Activated CD4-positive, alpha-beta T cell treated with anti-CD3 and anti-CD28 coated beads for 36 hours (primary cell): ENCODE data around the gene KRT34. TPM values are rescaled to one million over a fixed set of nuclear protein-coding genes. Genes with fewer than 3 reads are reported as not detected.
A peak's percentile ranks its signal among the peaks of the same experiment; 100 is the strongest.

Source experiments
- ATAC-seq: fragments of 200-7000 bp; cut with Tn5 transposase; one replicate; pipeline ENCODE4 v1.10.0; 2021; ENCODE audit warnings: mild to moderate bottlenecking, moderate library complexity
- CTCF ChIA-PET: fragments of 350-600 bp; sonication (Branson Sonifier 250); formaldehyde crosslinking; loops from one replicate; lab custom pipeline; 2021; ENCODE audit warnings: antibody characterized with exemption; lab: Charles Lee
- POLR2A ChIA-PET: fragments of 350-600 bp; sonication (Branson Sonifier 250); formaldehyde crosslinking; loops from one replicate; lab custom pipeline; 2021; ENCODE audit warnings: antibody characterized with exemption, inconsistent platforms; lab: Charles Lee
- DNase-seq: peaks from one replicate; pipeline ENCODE4 v3.0.0-alpha.2; 2020
- H3K27ac Mint-ChIP-seq: one replicate; pipeline ENCODE4 v1.8.0; 2021; ENCODE audit warnings: mixed read lengths
- H3K27me3 Mint-ChIP-seq: one replicate; pipeline ENCODE4 v1.8.0; 2021; ENCODE audit warnings: mixed read lengths
- H3K36me3 Mint-ChIP-seq: one replicate; pipeline ENCODE4 v1.8.0; 2021; ENCODE audit warnings: low read depth, mixed read lengths
- H3K4me1 Mint-ChIP-seq: one replicate; pipeline ENCODE4 v1.8.0; 2021; ENCODE audit warnings: mixed read lengths
- H3K4me3 Mint-ChIP-seq: one replicate; pipeline ENCODE4 v1.8.0; 2021; ENCODE audit warnings: mild to moderate bottlenecking, moderate library complexity, mixed read lengths
- H3K9me3 Mint-ChIP-seq: one replicate; pipeline ENCODE4 v1.8.0; 2021; ENCODE audit warnings: low read depth, mixed read lengths
- intact Hi-C, 2 experiments: fragments of 100-400 bp; cut with DNase I in 1 of 2; cut with micrococcal nuclease in 1 of 2; formaldehyde crosslinking; loops; one replicate each; pipeline versions ENCODE4 v1.14.2 to v1.15.1; 2022 to 2024; cut with DNase I, micrococcal nuclease
- total RNA-seq, 2 experiments: library from RNA; stranded (reverse); gene quantifications; one replicate each; pipeline ENCODE4 v1.2.3, GENCODE V29; 2021

The KRT34 gene
- total RNA-seq, 2 experiments from 2014 or later = not detected

GRCh38 chr17:41340934-41341861, 40.9 kb downstream of the KRT34 start:
- Mint-ChIP-seq H3K27me3 (peaks cover 4% of the 10 kb centered on the region), H3K4me3 (no peak overlapping the region), H3K4me1 (peaks cover 57% of the 10 kb centered on the region), H3K9me3 (peaks cover 7% of the 10 kb centered on the region), H3K27ac (peak overlapping the region; percentile 74), H3K36me3 (peaks cover 9% of the 10 kb centered on the region)
- intact Hi-C loops = loop anchor here (1.0 to 10.0 kb wide), 3 partner anchors 62 to 326 kb away; no protein-coding TSS in a partner anchor
- ATAC-seq = peak; percentile 75
- ChIA-PET POLR2A (interaction anchor here (0.6 kb wide), 1 partner anchor 337 kb away, joined by 3 read pairs; no protein-coding TSS in a partner anchor), CTCF (interaction anchor here (0.7 to 3.4 kb wide), 8 partner anchors 8 to 522 kb away, joined by 3 to 8 read pairs (median 3); partner anchors contain the start of gene KRTAP16-1)
- DNase-seq = peak; percentile 76

- ChIA-PET CTCF (interaction anchor here (0.7 to 3.4 kb wide), 5 partner anchors 8 to 158 kb away, joined by 3 to 8 read pairs (median 3); no protein-coding TSS in a partner anchor), POLR2A (no interaction called here)
- intact Hi-C loops = loop anchor here (2.0 to 10.0 kb wide), 2 partner anchors 324 to 326 kb away; no protein-coding TSS in a partner anchor
- Mint-ChIP-seq H3K9me3 (peaks cover 7% of the 10 kb centered on the region), H3K4me1 (peaks cover 63% of the 10 kb centered on the region), H3K36me3 (peaks cover 9% of the 10 kb centered on the region), H3K27ac (no peak overlapping the region), H3K4me3 (no peak overlapping the region), H3K27me3 (peaks cover 4% of the 10 kb centered on the region)
- ATAC-seq (no peak), DNase-seq (no peak)
These were observed 41.6 kb downstream of the KRT34 start for GRCh38 chr17:41340494-41340893.

GRCh38 chr17:41339571-41340172, 42.4 kb downstream of the KRT34 start:
- Mint-ChIP-seq H3K4me3 (no peak overlapping the region), H3K36me3 (peaks cover 9% of the 10 kb centered on the region), H3K27me3 (peaks cover 4% of the 10 kb centered on the region), H3K4me1 (peaks cover 71% of the 10 kb centered on the region), H3K27ac (peak overlapping the region; percentile 24), H3K9me3 (peaks cover 7% of the 10 kb centered on the region)
- ChIA-PET CTCF (interaction anchor here (0.5 to 3.4 kb wide), 5 partner anchors 10 to 252 kb away, joined by 3 to 8 read pairs (median 3); no protein-coding TSS in a partner anchor), POLR2A (no interaction called here)
- intact Hi-C loops = loop anchor here (2.0 to 10.0 kb wide), 5 partner anchors 158 to 327 kb away; no protein-coding TSS in a partner anchor
- DNase-seq (no peak), ATAC-seq (no peak)

GRCh38 chr17:41338961-41339485, 43.1 kb downstream of the KRT34 start:
- DNase-seq = peak; percentile 41
- intact Hi-C loops = loop anchor here (5.0 kb wide), 3 partner anchors 158 to 212 kb away; no protein-coding TSS in a partner anchor
- H3K27me3 Mint-ChIP-seq = peaks cover 4% of the 10 kb centered on the region
- peaks cover 76% of the 10 kb centered on the region for H3K4me1 Mint-ChIP-seq
- H3K4me3 Mint-ChIP-seq = no peak overlapping the region
- peak overlapping the region; percentile 55 for H3K27ac Mint-ChIP-seq
- H3K9me3 Mint-ChIP-seq = peaks cover 7% of the 10 kb centered on the region
- peak; percentile 66 for ATAC-seq
- POLR2A ChIA-PET = no interaction called here
- CTCF ChIA-PET = interaction anchor here (0.7 to 1.1 kb wide), 2 partner anchors 9 to 210 kb away, joined by 3 read pairs; no protein-coding TSS in a partner anchor
- H3K36me3 Mint-ChIP-seq = peaks cover 9% of the 10 kb centered on the region

GRCh38 chr17:41335747-41336146, 46.4 kb downstream of the KRT34 start:
- POLR2A ChIA-PET = no interaction called here
- Mint-ChIP-seq H3K36me3 (no peaks in the 10 kb centered on the region), H3K4me3 (no peak overlapping the region), H3K9me3 (no peaks in the 10 kb centered on the region), H3K27me3 (peaks cover 4% of the 10 kb centered on the region), H3K27ac (no peak overlapping the region), H3K4me1 (peaks cover 57% of the 10 kb centered on the region)
- CTCF ChIA-PET = no interaction called here
- DNase-seq (no peak), ATAC-seq (no peak)
- intact Hi-C loops = loop anchor here (5.0 kb wide), 3 partner anchors 162 to 212 kb away; no protein-coding TSS in a partner anchor

- peaks cover 46% of the 10 kb centered on the region for H3K4me1 Mint-ChIP-seq
- intact Hi-C loops = loop anchor here (5.0 kb wide), 3 partner anchors 163 to 213 kb away; no protein-coding TSS in a partner anchor
- CTCF ChIA-PET = interaction anchor here (0.7 to 4.2 kb wide), 3 partner anchors 11 to 27 kb away, joined by 3 to 21 read pairs (median 4); no protein-coding TSS in a partner anchor
These were observed 47.5 kb downstream of the KRT34 start for GRCh38 chr17:41334385-41335305.

GRCh38 chr17:41333836-41334235, 48.3 kb downstream of the KRT34 start:
- Mint-ChIP-seq H3K4me1 (peaks cover 38% of the 10 kb centered on the region), H3K27ac (no peak overlapping the region), H3K27me3 (no peaks in the 10 kb centered on the region), H3K36me3 (no peaks in the 10 kb centered on the region), H3K4me3 (no peak overlapping the region), H3K9me3 (no peaks in the 10 kb centered on the region)
- POLR2A ChIA-PET = no interaction called here
- intact Hi-C loops = no loop called here
- ATAC-seq (no peak), DNase-seq (no peak)
- CTCF ChIA-PET = interaction anchor here (0.7 to 4.2 kb wide), 3 partner anchors 11 to 26 kb away, joined by 3 to 21 read pairs (median 4); no protein-coding TSS in a partner anchor

More at GRCh38 chr17:41334385-41335305, 47.5 kb downstream of the KRT34 start:
- Mint-ChIP-seq H3K27ac (no peak overlapping the region), H3K4me3 (no peak overlapping the region), H3K27me3 (no peaks in the 10 kb centered on the region), H3K9me3 (no peaks in the 10 kb centered on the region), H3K36me3 (no peaks in the 10 kb centered on the region)
- ATAC-seq (no peak), DNase-seq (no peak)
- POLR2A ChIA-PET = no interaction called here

- intact Hi-C loops = no loop called here
- ATAC-seq = no peak
- Mint-ChIP-seq H3K27ac (no peak overlapping the region), H3K36me3 (no peaks in the 10 kb centered on the region), H3K4me3 (no peak overlapping the region), H3K27me3 (no peaks in the 10 kb centered on the region), H3K9me3 (no peaks in the 10 kb centered on the region), H3K4me1 (peaks cover 32% of the 10 kb centered on the region)
- CTCF ChIA-PET = interaction anchor here (1.3 to 4.2 kb wide), 2 partner anchors 10 to 25 kb away, joined by 3 to 21 read pairs; no protein-coding TSS in a partner anchor
- POLR2A ChIA-PET = no interaction called here
- no peak for DNase-seq
These were observed 49.0 kb downstream of the KRT34 start for GRCh38 chr17:41333098-41333497.

GRCh38 chr17:41332239-41332638, 49.9 kb downstream of the KRT34 start:
- intact Hi-C loops = no loop called here
- no peaks in the 10 kb centered on the region for H3K36me3 Mint-ChIP-seq
- CTCF ChIA-PET = interaction anchor here (0.6 to 4.2 kb wide), 3 partner anchors 9 to 415 kb away, joined by 3 to 21 read pairs (median 4); no protein-coding TSS in a partner anchor
- H3K4me3 Mint-ChIP-seq = no peak overlapping the region
- no peaks in the 10 kb centered on the region for H3K9me3 Mint-ChIP-seq
- no peak overlapping the region for H3K27ac Mint-ChIP-seq
- H3K4me1 Mint-ChIP-seq = peaks cover 30% of the 10 kb centered on the region
- POLR2A ChIA-PET = no interaction called here
- no peak for ATAC-seq
- DNase-seq = no peak
- no peaks in the 10 kb centered on the region for H3K27me3 Mint-ChIP-seq

GRCh38 chr17:41331606-41332005, 50.5 kb downstream of the KRT34 start:
- Mint-ChIP-seq H3K27me3 (no peaks in the 10 kb centered on the region), H3K9me3 (no peaks in the 10 kb centered on the region), H3K36me3 (no peaks in the 10 kb centered on the region), H3K27ac (no peak overlapping the region), H3K4me3 (no peak overlapping the region), H3K4me1 (peaks cover 36% of the 10 kb centered on the region)
- intact Hi-C loops = no loop called here
- POLR2A ChIA-PET = interaction anchor here (0.6 kb wide), 1 partner anchor 370 kb away, joined by 3 read pairs; no protein-coding TSS in a partner anchor
- ATAC-seq = no peak
- CTCF ChIA-PET = interaction anchor here (1.0 to 4.2 kb wide), 2 partner anchors 9 to 14 kb away, joined by 3 to 21 read pairs; no protein-coding TSS in a partner anchor
- DNase-seq = no peak
